Mesenchymal stem cell (in vitro differentiated cells and primary cell): ENCODE data around the gene MATN1.

Source experiments
- DNase-seq: peaks from one replicate; pipeline ENCODE4 v3.0.0-alpha.2; 2013
- H2AFZ ChIP-seq: one replicate; pipeline ENCODE4 v1.6.1; 2013; ENCODE audit warnings: low read depth, mild to moderate bottlenecking, control low read depth, inconsistent platforms, low read length, moderate library complexity
- H2AK5ac ChIP-seq: 2 replicates; pipeline ENCODE4 v1.6.1; 2013; ENCODE audit warnings: low read length, moderate library complexity, mild to moderate bottlenecking, inconsistent platforms; ENCODE audit not compliant: severe bottlenecking
- H2BK120ac ChIP-seq: one replicate; pipeline ENCODE4 v1.6.1; 2013; ENCODE audit warnings: low read depth, mild to moderate bottlenecking, inconsistent platforms, low read length, moderate library complexity
- H2BK12ac ChIP-seq, 2 experiments: one replicate each; pipeline ENCODE4 v1.6.1; 2013; ENCODE audit warnings: inconsistent platforms in 2 of 2, low read length in 2 of 2, mild to moderate bottlenecking in 2 of 2, moderate library complexity in 2 of 2, control low read depth in 1 of 2
- H2BK15ac ChIP-seq: one replicate; pipeline ENCODE4 v1.6.1; 2013; ENCODE audit warnings: mild to moderate bottlenecking, low read depth, inconsistent platforms; ENCODE audit not compliant: poor library complexity, severe bottlenecking
- H2BK5ac ChIP-seq: 2 replicates; pipeline ENCODE4 v1.6.1; 2013; ENCODE audit warnings: low read depth, mild to moderate bottlenecking, low read length, control low read depth, inconsistent platforms; ENCODE audit not compliant: poor library complexity, severe bottlenecking
- H3K14ac ChIP-seq, 2 experiments: one replicate each; pipeline ENCODE4 v1.6.1; 2013; ENCODE audit warnings: inconsistent platforms in 2 of 2, low read length in 2 of 2, control low read depth in 1 of 2, mild to moderate bottlenecking in 1 of 2, moderate library complexity in 1 of 2
- H3K18ac ChIP-seq, 2 experiments: one replicate each; pipeline ENCODE4 v1.6.1; 2013; ENCODE audit warnings: inconsistent platforms in 2 of 2, low read length in 2 of 2, control low read depth in 1 of 2, low read depth in 1 of 2, mild to moderate bottlenecking in 1 of 2
- H3K23ac ChIP-seq, 2 experiments: one replicate each; pipeline ENCODE4 v1.6.1; 2013; ENCODE audit warnings: inconsistent platforms in 2 of 2, low read length in 2 of 2, mild to moderate bottlenecking in 2 of 2, moderate library complexity in 2 of 2, control low read depth in 1 of 2
- H3K27ac ChIP-seq: 2 replicates; pipeline ENCODE4 v1.5.1; 2013; ENCODE audit warnings: mild to moderate bottlenecking, moderate library complexity, low read length, control low read depth, inconsistent platforms; ENCODE audit not compliant: poor library complexity, severe bottlenecking
- H3K27me3 ChIP-seq, 2 experiments: 2 replicates each; pipeline versions ENCODE4 v1.6.1 to v1.7.0; 2013; ENCODE audit warnings: low read length in 2 of 2, mild to moderate bottlenecking in 2 of 2, moderate library complexity in 2 of 2, control low read depth in 1 of 2, inconsistent platforms in 1 of 2; ENCODE audit not compliant: control insufficient read depth in 1 of 2, insufficient read depth in 1 of 2
- H3K36me3 ChIP-seq, 2 experiments: 2 replicates each; pipeline versions ENCODE4 v1.6.1 to v1.7.0; 2013; ENCODE audit warnings: low read length in 2 of 2, control low read depth in 1 of 2, inconsistent platforms in 1 of 2, low read depth in 1 of 2, mild to moderate bottlenecking in 1 of 2; ENCODE audit not compliant: insufficient read depth in 2 of 2, control insufficient read depth in 1 of 2
- H3K4ac ChIP-seq, 2 experiments: one replicate each; pipeline ENCODE4 v1.6.1; 2013; ENCODE audit warnings: inconsistent platforms in 2 of 2, low read length in 2 of 2, mild to moderate bottlenecking in 2 of 2, moderate library complexity in 2 of 2, control low read depth in 1 of 2, low read depth in 1 of 2
- H3K4me1 ChIP-seq: 2 replicates; pipeline ENCODE4 v1.6.1; 2013; ENCODE audit warnings: low read depth, low read length, control low read depth; ENCODE audit not compliant: control insufficient read depth, insufficient read depth
- H3K4me2 ChIP-seq: 2 replicates; pipeline ENCODE4 v1.6.1; 2013; ENCODE audit warnings: low read length, mild to moderate bottlenecking, inconsistent platforms; ENCODE audit not compliant: poor library complexity, severe bottlenecking
- H3K4me3 ChIP-seq, 2 experiments: 2 replicates each; pipeline versions ENCODE4 v1.5.1 to v1.7.0; 2013; ENCODE audit warnings: low read length in 2 of 2, mild to moderate bottlenecking in 2 of 2, control low read depth in 1 of 2, low read depth in 1 of 2; ENCODE audit not compliant: insufficient read depth in 1 of 2
- H3K79me1 ChIP-seq: replicated peaks from 2 replicates; pipeline ENCODE4 v1.6.1; 2013; ENCODE audit warnings: mild to moderate bottlenecking, control low read depth, low read length, inconsistent platforms; ENCODE audit not compliant: poor library complexity, severe bottlenecking
- H3K9ac ChIP-seq: 2 replicates; pipeline ENCODE4 v1.7.0; 2013; ENCODE audit warnings: mild to moderate bottlenecking, low read length, moderate library complexity
- H3K9me3 ChIP-seq: 2 replicates; pipeline ENCODE4 v1.7.0; 2013; ENCODE audit warnings: mild to moderate bottlenecking, low read length; ENCODE audit not compliant: control insufficient read depth
- H4K8ac ChIP-seq: one replicate; pipeline ENCODE4 v1.6.1; 2013; ENCODE audit warnings: inconsistent platforms, mild to moderate bottlenecking, low read length, moderate library complexity
- H4K91ac ChIP-seq: one replicate; pipeline ENCODE4 v1.6.1; 2013; ENCODE audit warnings: mild to moderate bottlenecking, low read length, inconsistent platforms
- WGBS: methylation state at CpG from one replicate; pipeline ENCODE4 v1.1.7; 2013; ENCODE audit warnings: mixed read lengths; 5-methylcytosine and 5-hydroxymethylcytosine counted together

The MATN1 gene

DNA sequence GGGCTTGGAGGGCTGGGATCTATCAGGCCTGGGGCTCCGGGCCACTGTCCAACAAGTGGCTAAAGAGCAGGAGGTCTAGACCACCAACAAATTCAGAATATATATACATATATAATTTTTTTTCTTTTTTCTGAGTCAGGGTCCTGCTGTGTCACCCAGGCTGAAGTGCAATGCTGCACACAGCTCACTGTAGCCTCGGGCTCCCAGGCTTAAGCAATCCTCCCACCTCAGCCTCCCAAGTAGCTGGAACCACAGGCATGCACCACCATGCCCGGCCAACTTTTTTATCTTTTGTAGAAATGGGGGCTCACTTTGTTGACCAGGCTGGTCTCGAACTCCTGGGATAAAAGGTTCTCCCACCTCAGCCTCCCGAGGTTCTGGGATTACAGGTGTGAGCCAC, 41.0 kb upstream of the MATN1 start:
- Histone ChIP-seq H3K27ac (no peak overlapping the region), H3K9ac (no peak overlapping the region), H3K27me3 (peaks cover 0 to 27% of the 10 kb centered on the region in 2 experiments), H3K4ac (no peak overlapping the region), H2BK120ac (peak overlapping the region; percentile 29), H3K4me1 (peaks cover 28% of the 10 kb centered on the region), H4K8ac (peak overlapping the region; percentile 90), H3K23ac (no peak overlapping the region), H2AFZ (no peak overlapping the region), H4K91ac (no peak overlapping the region), H3K79me1 (no peaks in the 10 kb centered on the region), H2AK5ac (no peak overlapping the region), H3K14ac (no peak overlapping the region), H3K4me2 (no peak overlapping the region), H3K36me3 (no peaks in the 10 kb centered on the region), H3K18ac (peak overlapping the region in 1 of 2 experiments; percentile 47), H2BK5ac (no peak overlapping the region), H2BK15ac (no peak overlapping the region), H3K4me3 (no peak overlapping the region), H2BK12ac (peak overlapping the region; percentile 29 to 31), H3K9me3 (no peaks in the 10 kb centered on the region)
- 86% methylated on average over 4 of the region's 5 CpGs for WGBS
- peak; percentile 31 for DNase-seq

GRCh38 chr1:30763651-30764248, 40.4 kb upstream of the MATN1 start:
- Histone ChIP-seq H3K79me1 (no peaks in the 10 kb centered on the region), H2BK120ac (peak overlapping the region; percentile 29), H3K9me3 (no peaks in the 10 kb centered on the region), H3K36me3 (no peaks in the 10 kb centered on the region), H2BK12ac (peak overlapping the region; percentile 29 to 31), H3K4me1 (peaks cover 28% of the 10 kb centered on the region), H3K23ac (peak overlapping the region in 1 of 2 experiments; percentile 46), H3K4ac (peak overlapping the region in 1 of 2 experiments; percentile 52), H3K27me3 (peaks cover 0 to 27% of the 10 kb centered on the region in 2 experiments), H2AK5ac (no peak overlapping the region), H3K4me2 (no peak overlapping the region), H3K4me3 (no peak overlapping the region), H2AFZ (no peak overlapping the region), H2BK15ac (no peak overlapping the region), H3K18ac (peak overlapping the region; percentile 44 to 47), H4K8ac (peak overlapping the region; percentile 90), H4K91ac (peak overlapping the region; percentile 34), H2BK5ac (no peak overlapping the region), H3K14ac (peak overlapping the region in 1 of 2 experiments; percentile 55), H3K27ac (peak overlapping the region; percentile 20), H3K9ac (no peak overlapping the region)
- peak; percentile 85 for DNase-seq
- WGBS: 35% methylated on average over 10 of the region's 10 CpGs

GRCh38 chr1:30762930-30763650, 39.7 kb upstream of the MATN1 start:
- WGBS: 84% methylated on average over 7 of the region's 7 CpGs
- Histone ChIP-seq H3K27ac (peak overlapping the region; percentile 20), H3K18ac (peak overlapping the region; percentile 13 to 47), H2AFZ (no peak overlapping the region), H4K91ac (peak overlapping the region; percentile 31), H3K9me3 (no peaks in the 10 kb centered on the region), H3K27me3 (peaks cover 0 to 27% of the 10 kb centered on the region in 2 experiments), H4K8ac (peak overlapping the region; percentile 90), H2AK5ac (no peak overlapping the region), H3K79me1 (no peaks in the 10 kb centered on the region), H3K23ac (no peak overlapping the region), H3K4me1 (peaks cover 28% of the 10 kb centered on the region), H3K9ac (no peak overlapping the region), H3K4me3 (no peak overlapping the region), H2BK120ac (no peak overlapping the region), H3K36me3 (no peaks in the 10 kb centered on the region), H3K4ac (peak overlapping the region in 1 of 2 experiments; percentile 3), H2BK12ac (peak overlapping the region in 1 of 2 experiments; percentile 33), H3K14ac (no peak overlapping the region), H3K4me2 (no peak overlapping the region), H2BK5ac (no peak overlapping the region), H2BK15ac (no peak overlapping the region)
- no peak for DNase-seq

DNA sequence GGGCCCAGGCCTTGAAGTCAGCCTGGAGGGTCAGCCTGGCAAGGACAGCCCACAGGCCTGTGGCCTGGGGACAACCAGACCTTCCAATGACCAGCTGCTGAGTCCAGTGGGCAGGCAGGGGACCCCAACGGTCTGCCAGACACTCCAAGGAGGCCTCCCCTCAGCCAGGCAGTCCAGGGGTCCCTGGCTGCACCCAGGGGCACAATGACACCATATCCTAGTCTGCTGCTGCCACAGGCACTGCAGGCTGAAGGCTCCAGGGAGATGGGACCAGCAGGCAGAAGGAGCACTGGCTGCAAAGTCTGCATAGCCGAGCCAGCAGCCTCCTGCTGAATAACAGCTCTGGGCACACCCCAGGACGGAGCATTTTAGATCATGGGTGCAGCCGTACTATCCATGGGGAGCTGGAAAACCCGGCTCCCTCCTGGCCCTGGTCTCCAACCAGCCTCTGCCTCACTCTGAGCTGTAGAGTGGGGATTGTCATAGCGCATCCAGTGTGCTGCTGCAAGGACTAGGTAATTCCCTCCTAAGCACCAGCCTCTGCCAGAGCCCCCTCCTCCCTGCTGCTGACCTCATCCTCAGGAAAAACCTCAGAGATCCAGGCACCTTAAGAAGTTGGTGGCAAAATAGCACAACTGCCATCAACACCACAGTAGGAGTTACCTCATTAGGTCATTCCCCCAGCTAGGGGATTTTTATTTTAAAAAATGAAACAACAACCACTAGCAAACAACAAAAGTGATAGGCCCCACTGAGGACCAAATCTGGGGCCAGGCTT, 39.0 kb upstream of the MATN1 start:
- Histone ChIP-seq H2BK120ac (no peak overlapping the region), H3K27me3 (peaks cover 0 to 27% of the 10 kb centered on the region in 2 experiments)
- WGBS: 81% methylated on average over 6 of the region's 6 CpGs

More for the DNA sequence above, 39.0 kb upstream of the MATN1 start:
- no peak overlapping the region for H2AFZ ChIP-seq
- peak overlapping the region; percentile 41 for H2AK5ac ChIP-seq
- H3K4me2 ChIP-seq: no peak overlapping the region
- no peaks in the 10 kb centered on the region for H3K36me3 ChIP-seq
- peak overlapping the region; percentile 55 to 86 for H3K18ac ChIP-seq
- peak overlapping the region; percentile 82 for H2BK15ac ChIP-seq
- peak overlapping the region; percentile 30 for H4K91ac ChIP-seq
- H3K23ac ChIP-seq: no peak overlapping the region
- peak overlapping the region in 1 of 2 experiments; percentile 64 for H3K14ac ChIP-seq
- H3K9ac ChIP-seq: no peak overlapping the region
- peak; percentile 13 for DNase-seq
- H2BK12ac ChIP-seq: peak overlapping the region; percentile 28 to 57
- H3K4ac ChIP-seq: peak overlapping the region; percentile 47 to 73
- H4K8ac ChIP-seq: peak overlapping the region; percentile 79
- no peak overlapping the region for H3K27ac ChIP-seq
- no peaks in the 10 kb centered on the region for H3K79me1 ChIP-seq
- no peak overlapping the region for H2BK5ac ChIP-seq
- no peaks in the 10 kb centered on the region for H3K9me3 ChIP-seq
- H3K4me3 ChIP-seq: no peak overlapping the region
- peaks cover 28% of the 10 kb centered on the region for H3K4me1 ChIP-seq
